Common myeloid progenitor, CD34-positive (primary cell): ENCODE results near the gene FOXL2.

ENCODE experiments used
- CTCF ChIA-PET: fragments of 350-600 bp; sonication (Branson Sonifier 250); formaldehyde crosslinking; loops from one replicate; lab custom pipeline; 2021; ENCODE audit warnings: antibody characterized with exemption; lab: Charles Lee
- POLR2A ChIA-PET: fragments of 350-600 bp; sonication (Branson Sonifier 250); formaldehyde crosslinking; loops from one replicate; lab custom pipeline; 2021; ENCODE audit warnings: antibody characterized with exemption; lab: Charles Lee
- DNase-seq, 3 donors: peaks; one replicate each; pipeline versions ENCODE4 v3.0.0 to v3.0.0-alpha.2; 2013
- H3K27ac ChIP-seq, 2 experiments: 1 replicate in 1 of 2; 2 replicates in 1 of 2; pipeline ENCODE4 v1.7.0; 2013; ENCODE audit warnings: inconsistent platforms in 2 of 2, low read length in 2 of 2, mild to moderate bottlenecking in 2 of 2, low read depth in 1 of 2, moderate library complexity in 1 of 2; ENCODE audit not compliant: severe bottlenecking in 2 of 2, insufficient read depth in 1 of 2, poor library complexity in 1 of 2
- H3K27me3 ChIP-seq, 5 experiments: replicated peaks in 2 of 5; 1 replicate in 3 of 5; 2 replicates in 2 of 5; pipeline versions ENCODE4 v1.6.1 to v1.7.0; 2013; ENCODE audit warnings: low read length in 4 of 5, mild to moderate bottlenecking in 2 of 5, moderate library complexity in 2 of 5, inconsistent platforms in 1 of 5; ENCODE audit not compliant: insufficient read depth in 5 of 5, control insufficient read depth in 4 of 5
- H3K36me3 ChIP-seq, 4 experiments: 1 replicate in 2 of 4; 2 replicates in 2 of 4; pipeline versions ENCODE4 v1.6.1 to v1.7.0; 2013; ENCODE audit warnings: low read length in 3 of 4, control low read depth in 1 of 4, mild to moderate bottlenecking in 1 of 4; ENCODE audit not compliant: control insufficient read depth in 4 of 4, insufficient read depth in 4 of 4
- H3K4me1 ChIP-seq, 4 experiments: 1 replicate in 3 of 4; 2 replicates in 1 of 4; pipeline versions ENCODE4 v1.6.1 to v1.7.1; 2013; ENCODE audit warnings: low read length in 3 of 4, mild to moderate bottlenecking in 3 of 4, control low read depth in 1 of 4, inconsistent platforms in 1 of 4, moderate library complexity in 1 of 4; ENCODE audit not compliant: control insufficient read depth in 4 of 4, insufficient read depth in 4 of 4; ENCODE audit errors: control extremely low read depth in 1 of 4
- H3K4me3 ChIP-seq, 7 experiments: 1 replicate in 4 of 7; 2 replicates in 3 of 7; pipeline versions ENCODE4 v1.5.1 to v1.7.0; 2013; ENCODE audit warnings: mild to moderate bottlenecking in 7 of 7, low read length in 6 of 7, moderate library complexity in 6 of 7, inconsistent platforms in 2 of 7, low read depth in 2 of 7, control low read depth in 1 of 7; ENCODE audit not compliant: insufficient read depth in 4 of 7, control insufficient read depth in 1 of 7; ENCODE audit errors: extremely low read depth in 1 of 7
- H3K9me3 ChIP-seq, 5 experiments: 1 replicate in 4 of 5; 2 replicates in 1 of 5; pipeline versions ENCODE4 v1.6.1 to v1.7.1; 2013; ENCODE audit warnings: low read length in 4 of 5, mild to moderate bottlenecking in 2 of 5, inconsistent platforms in 1 of 5, low read depth in 1 of 5, moderate library complexity in 1 of 5; ENCODE audit not compliant: control insufficient read depth in 4 of 5, insufficient read depth in 2 of 5; ENCODE audit errors: control extremely low read depth in 1 of 5
- WGBS: methylation state at CpG from one replicate; pipeline ENCODE4 v1.1.5; 2013; ENCODE audit not compliant: insufficient coverage; 5-methylcytosine and 5-hydroxymethylcytosine counted together

The FOXL2 gene

DNA sequence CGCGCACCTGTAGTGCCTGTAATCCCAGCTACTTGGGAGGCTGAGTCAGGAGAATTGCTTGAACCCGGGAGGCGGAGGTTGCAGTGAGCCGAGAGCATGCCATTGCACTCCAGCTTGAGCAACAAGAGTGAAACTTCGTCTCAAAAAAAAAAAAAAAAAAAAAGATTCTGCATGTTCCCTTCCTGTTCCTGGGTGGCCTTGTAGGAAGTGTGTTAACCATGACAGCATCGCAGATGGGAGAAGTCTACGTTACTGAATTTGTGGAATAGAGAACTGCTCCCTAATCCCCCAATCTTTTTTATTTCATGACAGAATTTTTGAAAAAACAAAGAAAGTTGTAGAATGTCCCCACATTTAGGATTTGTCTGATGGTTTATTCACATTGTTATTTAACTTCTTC lies 45.4 kb downstream of the FOXL2 start:
- 100% methylated on average over 1 of the region's 8 CpGs for WGBS

DNA sequence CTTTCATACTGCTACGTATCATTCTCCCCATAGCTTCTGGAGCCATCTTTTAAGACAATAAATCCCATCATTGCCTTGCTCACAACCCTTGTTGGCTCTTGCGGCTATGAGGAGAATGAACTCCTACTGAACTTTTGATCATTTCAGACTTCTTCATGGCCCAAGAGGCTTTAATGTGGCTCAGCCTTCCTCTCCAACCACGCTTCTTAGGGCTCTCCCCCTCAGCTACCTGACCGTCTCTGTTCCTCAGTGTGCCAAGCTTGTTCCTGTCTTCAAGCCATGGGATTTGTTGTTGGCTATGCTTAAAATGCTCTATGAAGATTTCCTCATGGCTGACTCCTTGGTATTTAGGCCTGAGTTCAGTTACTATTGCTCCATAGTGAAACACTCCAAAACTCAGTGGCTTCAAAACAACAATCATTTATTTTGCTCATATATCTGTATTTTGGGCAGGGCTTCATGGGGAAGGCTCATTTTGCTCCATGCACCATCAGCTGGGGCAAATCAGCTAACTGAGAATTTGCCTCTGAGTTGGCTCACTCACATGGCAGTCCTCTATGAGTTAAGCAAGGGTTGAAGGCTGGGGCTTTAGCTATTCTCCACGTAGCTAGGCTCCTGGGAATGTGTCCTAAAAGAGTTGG lies 47.5 kb downstream of the FOXL2 start:
- Histone ChIP-seq H3K36me3 (no peaks in the 10 kb centered on the region), H3K4me1 (peaks cover 0 to 8% (median 5%) of the 10 kb centered on the region in 4 experiments), H3K27me3 (no peaks in the 10 kb centered on the region), H3K9me3 (no peaks in the 10 kb centered on the region), H3K27ac (no peak overlapping the region), H3K4me3 (no peak overlapping the region)
- no peak for DNase-seq
- WGBS = 97% methylated on average over 4 of the region's 5 CpGs
- ChIA-PET POLR2A (no interaction called here), CTCF (interaction anchor here (1.0 to 2.8 kb wide), 7 partner anchors 11 to 421 kb away, joined by 3 to 14 read pairs (median 7); no protein-coding TSS in a partner anchor)

More for the DNA sequence above, 45.4 kb downstream of the FOXL2 start:
- Histone ChIP-seq H3K27ac (no peak overlapping the region), H3K4me1 (peaks cover 0 to 8% (median 5%) of the 10 kb centered on the region in 4 experiments), H3K36me3 (no peaks in the 10 kb centered on the region), H3K27me3 (no peaks in the 10 kb centered on the region), H3K4me3 (no peak overlapping the region), H3K9me3 (no peaks in the 10 kb centered on the region)
- CTCF ChIA-PET = interaction anchor here (0.6 to 2.6 kb wide), 7 partner anchors 9 to 201 kb away, joined by 3 to 11 read pairs (median 4); no protein-coding TSS in a partner anchor
- POLR2A ChIA-PET = no interaction called here
- DNase-seq = no peak

DNA sequence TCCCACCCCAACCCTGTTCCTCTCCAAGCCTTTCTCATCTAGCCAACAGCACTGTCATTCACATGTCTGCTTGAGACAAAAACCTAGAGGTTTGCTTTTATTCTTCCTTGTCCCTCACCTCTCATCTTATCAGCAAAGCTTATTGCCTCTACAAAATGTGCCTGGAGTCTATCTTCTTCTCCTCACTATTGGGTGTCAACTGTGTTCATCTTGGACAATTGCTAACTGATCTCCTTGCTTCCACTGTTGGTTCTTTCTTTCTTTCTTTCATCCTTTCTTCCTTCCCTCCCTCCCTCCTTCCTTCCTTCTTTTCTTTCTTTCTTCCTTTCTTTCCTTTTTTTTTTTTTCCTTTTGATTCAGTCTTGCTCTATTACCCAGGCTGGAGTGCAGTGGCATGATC lies 48.2 kb downstream of the FOXL2 start:
- POLR2A ChIA-PET = no interaction called here
- no peak overlapping the region for H3K4me3 ChIP-seq
- H3K27me3 ChIP-seq = no peaks in the 10 kb centered on the region
- no peak for DNase-seq
- no peaks in the 10 kb centered on the region for H3K9me3 ChIP-seq
- H3K4me1 ChIP-seq = peaks cover 0 to 8% (median 5%) of the 10 kb centered on the region in 4 experiments
- CTCF ChIA-PET = interaction anchor here (1.7 to 2.8 kb wide), 4 partner anchors 12 to 17 kb away, joined by 6 to 14 read pairs (median 8); no protein-coding TSS in a partner anchor
- no peaks in the 10 kb centered on the region for H3K36me3 ChIP-seq
- H3K27ac ChIP-seq = no peak overlapping the region

DNA sequence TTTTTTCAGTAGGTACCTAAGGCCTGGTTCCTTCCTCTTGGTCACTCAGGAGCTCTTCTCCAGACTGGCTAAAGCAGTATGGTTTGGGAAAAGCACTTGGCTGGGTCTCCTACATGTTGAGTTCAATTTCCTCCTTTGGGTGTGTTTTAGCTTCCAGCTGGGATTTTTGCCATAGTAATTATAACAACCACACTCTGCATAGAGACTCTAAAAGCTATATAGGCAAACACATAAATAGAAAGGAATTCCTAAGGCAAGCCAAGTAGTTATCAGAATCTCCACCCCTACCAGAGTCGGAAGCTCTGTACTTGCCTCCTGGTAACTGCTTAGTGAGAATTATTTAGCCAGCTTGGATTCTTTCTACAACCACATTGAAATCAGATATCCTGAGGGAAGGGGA lies 48.6 kb downstream of the FOXL2 start:
- no CpG with 5 or more reads among the region's 1 CpG for WGBS
- no peak for DNase-seq
- CTCF ChIA-PET = interaction anchor here (1.7 to 2.8 kb wide), 4 partner anchors 12 to 17 kb away, joined by 6 to 14 read pairs (median 8); no protein-coding TSS in a partner anchor

More for the DNA sequence above, 48.6 kb downstream of the FOXL2 start:
- no peak overlapping the region for H3K27ac ChIP-seq
- POLR2A ChIA-PET = no interaction called here
- peaks cover 0 to 8% (median 5%) of the 10 kb centered on the region in 4 experiments for H3K4me1 ChIP-seq
- no peaks in the 10 kb centered on the region for H3K27me3 ChIP-seq
- H3K4me3 ChIP-seq = no peak overlapping the region
- no peaks in the 10 kb centered on the region for H3K9me3 ChIP-seq
- H3K36me3 ChIP-seq = no peaks in the 10 kb centered on the region
